HepG2 (cell line): ENCODE data around the gene ZCCHC8. TPM values are rescaled to one million over a fixed set of nuclear protein-coding genes. Genes with fewer than 3 reads are reported as not detected.
A peak's percentile ranks its signal among the peaks of the same experiment; 100 is the strongest.

Experiments
- AHR ChIP-seq: IDR thresholded peaks from 2 replicates; pipeline ENCODE4 v1.6.1; 2018; ENCODE audit warnings: missing genetic modification reagents, missing compliant biosample characterization
- CEBPB ChIP-seq: IDR thresholded peaks from 2 replicates; pipeline ENCODE4 v1.6.1; 2011; ENCODE audit warnings: low read depth, low read length, improper control_type of control experiment, borderline replicate concordance
- ELF3 ChIP-seq: IDR thresholded peaks from 2 replicates; pipeline ENCODE4 v1.6.1; 2016; ENCODE audit warnings: missing genetic modification reagents, missing compliant biosample characterization
- GATAD2A ChIP-seq: IDR thresholded peaks from 2 replicates; pipeline ENCODE4 v1.6.1; 2016
- HDAC6 ChIP-seq: fragments of 200-600 bp; sonication (generic); IDR thresholded peaks from 2 replicates; pipeline ENCODE4 v1.7.0; 2017; ENCODE audit warnings: mild to moderate bottlenecking, antibody characterized with exemption, low read length, low read depth
- HOXA5 ChIP-seq: sonication (generic); formaldehyde crosslinking; IDR thresholded peaks from 2 replicates; pipeline ENCODE4 v1.4.0; 2020; ENCODE audit warnings: missing genetic modification reagents
- KAT2B ChIP-seq: fragments of 150-350 bp; IDR thresholded peaks from 2 replicates; pipeline ENCODE4 v1.6.1; 2014; ENCODE audit warnings: low read depth, low read length, borderline replicate concordance
- KLF6 ChIP-seq: IDR thresholded peaks from 2 replicates; pipeline ENCODE4 v1.8.0; 2016; ENCODE audit warnings: missing biosample characterization, missing genetic modification reagents
- PAX8 ChIP-seq: sonication (generic); formaldehyde crosslinking; IDR thresholded peaks from 2 replicates; pipeline ENCODE4 v1.8.0; 2022; ENCODE audit warnings: mild to moderate bottlenecking, missing genetic modification reagents, borderline replicate concordance
- PLRG1 ChIP-seq: fragments of 450-650 bp; conservative IDR thresholded peaks from 2 replicates; pipeline ENCODE4 v1.6.1; 2016
- SALL1 ChIP-seq: sonication (generic); formaldehyde crosslinking; IDR thresholded peaks from 2 replicates; pipeline ENCODE4 v1.8.0; 2022; ENCODE audit warnings: mild to moderate bottlenecking, missing genetic modification reagents
- SIN3A ChIP-seq: IDR thresholded peaks from 2 replicates; pipeline ENCODE4 v1.6.1; 2011; ENCODE audit warnings: low read depth, mild to moderate bottlenecking, control low read depth, low read length, borderline replicate concordance
- SMYD3 ChIP-seq: sonication (generic); formaldehyde crosslinking; IDR thresholded peaks from 2 replicates; pipeline ENCODE4 v1.8.1; 2023; ENCODE audit warnings: mild to moderate bottlenecking, missing genetic modification reagents
- SRF ChIP-seq: IDR thresholded peaks from 2 replicates; pipeline ENCODE4 v1.6.1; 2011; ENCODE audit warnings: mild to moderate bottlenecking, low read depth, low read length, moderate library complexity
- TBX2 ChIP-seq: sonication (generic); formaldehyde crosslinking; IDR thresholded peaks from 2 replicates; pipeline ENCODE4 v1.5.0; 2020; ENCODE audit warnings: missing genetic modification reagents, mild to moderate bottlenecking, borderline replicate concordance
- ZKSCAN1 ChIP-seq: fragments of 150-350 bp; IDR thresholded peaks from 2 replicates; pipeline ENCODE4 v1.6.1; 2014; ENCODE audit warnings: low read length
- ZNF20 ChIP-seq: sonication (generic); formaldehyde crosslinking; IDR thresholded peaks from 2 replicates; pipeline ENCODE4 v1.4.0; 2020; ENCODE audit warnings: mild to moderate bottlenecking, moderate library complexity, missing genetic modification reagents
- ZNF329 ChIP-seq: sonication (generic); formaldehyde crosslinking; IDR thresholded peaks from 2 replicates; pipeline ENCODE4 v1.9.0; 2021; ENCODE audit warnings: low read depth, mild to moderate bottlenecking, missing genetic modification reagents
- ZNF44 ChIP-seq: sonication (generic); formaldehyde crosslinking; IDR thresholded peaks from 2 replicates; pipeline ENCODE4 v1.5.1; 2020; ENCODE audit warnings: mild to moderate bottlenecking, missing genetic modification reagents
- ZNF549 ChIP-seq: sonication (generic); formaldehyde crosslinking; IDR thresholded peaks from 2 replicates; pipeline ENCODE4 v1.5.0; 2020; ENCODE audit warnings: missing genetic modification reagents
- ZNF782 ChIP-seq: sonication (generic); formaldehyde crosslinking; IDR thresholded peaks from 2 replicates; pipeline ENCODE4 v1.4.0; 2020; ENCODE audit warnings: missing genetic modification reagents, mild to moderate bottlenecking, borderline replicate concordance
- ZNF841 ChIP-seq: sonication (generic); formaldehyde crosslinking; IDR thresholded peaks from 2 replicates; pipeline ENCODE4 v1.8.1; 2023; ENCODE audit warnings: missing genetic modification reagents, borderline replicate concordance
- ZSCAN22 ChIP-seq: sonication (generic); formaldehyde crosslinking; IDR thresholded peaks from 2 replicates; pipeline ENCODE4 v1.4.0; 2020; ENCODE audit warnings: mild to moderate bottlenecking, missing genetic modification reagents
- polyA plus RNA-seq, 8 experiments: library from polyadenylated mRNA; depleted of rRNA in 3 of 8; stranded (reverse) in 7 of 8; unstranded in 1 of 8; fragments of >200 nt; fragmentation: Illumina TruSeq in 4 of 8; extraction: Trizol in 4 of 8; gene quantifications; 2 replicates each; pipeline versions ENCODE4 v1.2.1 to v1.2.3, GENCODE V29; 2011 to 2016; ENCODE audit warnings: low read depth in 4 of 8, missing spikeins in 1 of 8, mixed read lengths in 1 of 8; ENCODE audit not compliant: insufficient read depth in 1 of 8
- total RNA-seq, 5 experiments: library from RNA; depleted of rRNA; stranded (reverse); fragments of >200 nt; fragmentation: Illumina TruSeq; extraction: Trizol; gene quantifications; 2 replicates each; pipeline ENCODE4 v1.2.3, GENCODE V29; 2016; ENCODE audit warnings: low read depth in 1 of 5
- TF ChIP-seq, protein P1 (sequence below): sonication (generic); formaldehyde crosslinking; IDR thresholded peaks from 2 replicates; pipeline ENCODE4 v1.5.0; 2020; ENCODE audit warnings: missing genetic modification reagents
- TF ChIP-seq, protein P2 (sequence below): sonication (generic); formaldehyde crosslinking; IDR thresholded peaks from 2 replicates; pipeline ENCODE4 v1.8.0; 2022; ENCODE audit warnings: missing genetic modification reagents, mild to moderate bottlenecking, moderate library complexity, borderline replicate concordance
- TF ChIP-seq, protein P3 (sequence below): sonication (generic); formaldehyde crosslinking; IDR thresholded peaks from 2 replicates; pipeline ENCODE4 v1.4.0; 2020; ENCODE audit warnings: mild to moderate bottlenecking, low read depth, missing genetic modification reagents

The ZCCHC8 gene
- total and polyA plus RNA-seq, 2 of the 13 experiments (the other 11 are each of a cell fraction or from before 2014, with no cell fraction given), result 18.6 to 20.9 TPM

DNA sequence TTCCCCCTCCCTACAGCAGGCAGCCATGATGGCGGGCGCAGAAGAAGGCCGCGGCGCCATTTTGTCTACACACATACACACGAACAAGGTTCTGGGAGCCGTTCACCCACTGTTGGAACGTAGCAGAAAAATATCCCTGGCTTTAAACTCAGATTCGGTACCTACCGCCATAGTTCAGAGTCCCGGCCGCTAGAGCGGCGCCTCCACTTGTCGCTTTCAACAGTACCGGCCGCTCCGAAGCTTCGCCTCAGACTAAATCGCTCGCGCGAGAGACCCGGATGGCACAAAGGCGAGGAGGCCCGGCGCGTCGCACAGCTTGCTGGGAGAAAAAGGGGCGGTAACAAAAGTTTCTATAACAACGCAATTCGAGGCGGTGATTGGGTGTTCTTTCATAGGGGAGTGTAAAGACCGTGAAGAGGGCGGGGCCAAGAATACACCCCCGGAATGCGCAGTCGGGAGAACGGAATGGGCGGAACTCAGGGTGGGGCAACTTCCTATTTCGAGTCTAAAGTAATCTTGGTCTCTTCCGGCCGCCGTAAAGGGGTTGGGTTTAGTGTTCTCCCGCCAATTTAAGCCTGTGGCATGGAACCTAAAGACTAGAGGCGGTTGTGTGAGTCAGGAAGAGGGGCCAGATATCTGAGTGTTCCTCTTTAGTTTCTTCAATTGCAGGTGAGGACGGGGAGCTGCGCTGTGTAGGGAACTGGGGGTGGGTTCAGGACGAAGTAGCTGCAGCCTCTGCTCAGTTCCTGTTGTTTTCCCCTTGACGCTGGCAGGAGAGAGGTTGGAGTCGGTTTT, 26.1 kb upstream of the ZCCHC8 start, which contains the start of the genes KNTC1 and RSRC2 (continued):
- peak; percentile 34; the same call in 1 of the 2 replicates for TF ChIP-seq CEBPB
- no peak for TF ChIP-seq ZSCAN22
- peak; percentile 98 for TF ChIP-seq SIN3A
- no peak for TF ChIP-seq KAT2B
- peak; percentile 68 for TF ChIP-seq ELF3
- TF ChIP-seq ZNF549 (CRISPR knock-in tag), result no peak
- TF ChIP-seq PAX8 (CRISPR knock-in tag), result no peak
- no peak for TF ChIP-seq HDAC6
- TF ChIP-seq AHR (CRISPR knock-in tag), result no peak
- TF ChIP-seq, protein P1, sequence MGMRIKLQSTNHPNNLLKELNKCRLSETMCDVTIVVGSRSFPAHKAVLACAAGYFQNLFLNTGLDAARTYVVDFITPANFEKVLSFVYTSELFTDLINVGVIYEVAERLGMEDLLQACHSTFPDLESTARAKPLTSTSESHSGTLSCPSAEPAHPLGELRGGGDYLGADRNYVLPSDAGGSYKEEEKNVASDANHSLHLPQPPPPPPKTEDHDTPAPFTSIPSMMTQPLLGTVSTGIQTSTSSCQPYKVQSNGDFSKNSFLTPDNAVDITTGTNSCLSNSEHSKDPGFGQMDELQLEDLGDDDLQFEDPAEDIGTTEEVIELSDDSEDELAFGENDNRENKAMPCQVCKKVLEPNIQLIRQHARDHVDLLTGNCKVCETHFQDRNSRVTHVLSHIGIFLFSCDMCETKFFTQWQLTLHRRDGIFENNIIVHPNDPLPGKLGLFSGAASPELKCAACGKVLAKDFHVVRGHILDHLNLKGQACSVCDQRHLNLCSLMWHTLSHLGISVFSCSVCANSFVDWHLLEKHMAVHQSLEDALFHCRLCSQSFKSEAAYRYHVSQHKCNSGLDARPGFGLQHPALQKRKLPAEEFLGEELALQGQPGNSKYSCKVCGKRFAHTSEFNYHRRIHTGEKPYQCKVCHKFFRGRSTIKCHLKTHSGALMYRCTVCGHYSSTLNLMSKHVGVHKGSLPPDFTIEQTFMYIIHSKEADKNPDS, result no peak
- 0 out of 2 replicates have a peak, but pooled peaks have one; percentile 6 for TF ChIP-seq ZKSCAN1
- TF ChIP-seq GATAD2A (CRISPR knock-in tag), result peak; percentile 34; the same call in 1 of the 2 replicates
- TF ChIP-seq, protein P2, sequence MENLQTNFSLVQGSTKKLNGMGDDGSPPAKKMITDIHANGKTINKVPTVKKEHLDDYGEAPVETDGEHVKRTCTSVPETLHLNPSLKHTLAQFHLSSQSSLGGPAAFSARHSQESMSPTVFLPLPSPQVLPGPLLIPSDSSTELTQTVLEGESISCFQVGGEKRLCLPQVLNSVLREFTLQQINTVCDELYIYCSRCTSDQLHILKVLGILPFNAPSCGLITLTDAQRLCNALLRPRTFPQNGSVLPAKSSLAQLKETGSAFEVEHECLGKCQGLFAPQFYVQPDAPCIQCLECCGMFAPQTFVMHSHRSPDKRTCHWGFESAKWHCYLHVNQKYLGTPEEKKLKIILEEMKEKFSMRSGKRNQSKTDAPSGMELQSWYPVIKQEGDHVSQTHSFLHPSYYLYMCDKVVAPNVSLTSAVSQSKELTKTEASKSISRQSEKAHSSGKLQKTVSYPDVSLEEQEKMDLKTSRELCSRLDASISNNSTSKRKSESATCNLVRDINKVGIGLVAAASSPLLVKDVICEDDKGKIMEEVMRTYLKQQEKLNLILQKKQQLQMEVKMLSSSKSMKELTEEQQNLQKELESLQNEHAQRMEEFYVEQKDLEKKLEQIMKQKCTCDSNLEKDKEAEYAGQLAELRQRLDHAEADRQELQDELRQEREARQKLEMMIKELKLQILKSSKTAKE (CRISPR knock-in tag), result no peak; the same call in 1 of the 2 replicates
- no peak for TF ChIP-seq PLRG1
- TF ChIP-seq SALL1, result peak; percentile 77
- TF ChIP-seq, protein P3, sequence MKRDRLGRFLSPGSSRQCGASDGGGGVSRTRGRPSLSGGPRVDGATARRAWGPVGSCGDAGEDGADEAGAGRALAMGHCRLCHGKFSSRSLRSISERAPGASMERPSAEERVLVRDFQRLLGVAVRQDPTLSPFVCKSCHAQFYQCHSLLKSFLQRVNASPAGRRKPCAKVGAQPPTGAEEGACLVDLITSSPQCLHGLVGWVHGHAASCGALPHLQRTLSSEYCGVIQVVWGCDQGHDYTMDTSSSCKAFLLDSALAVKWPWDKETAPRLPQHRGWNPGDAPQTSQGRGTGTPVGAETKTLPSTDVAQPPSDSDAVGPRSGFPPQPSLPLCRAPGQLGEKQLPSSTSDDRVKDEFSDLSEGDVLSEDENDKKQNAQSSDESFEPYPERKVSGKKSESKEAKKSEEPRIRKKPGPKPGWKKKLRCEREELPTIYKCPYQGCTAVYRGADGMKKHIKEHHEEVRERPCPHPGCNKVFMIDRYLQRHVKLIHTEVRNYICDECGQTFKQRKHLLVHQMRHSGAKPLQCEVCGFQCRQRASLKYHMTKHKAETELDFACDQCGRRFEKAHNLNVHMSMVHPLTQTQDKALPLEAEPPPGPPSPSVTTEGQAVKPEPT (CRISPR knock-in tag), result no peak
- TF ChIP-seq HOXA5 (CRISPR knock-in tag), result peak; percentile 23
- peak; percentile 20; the same call in 1 of the 2 replicates for TF ChIP-seq SMYD3
- TF ChIP-seq ZNF20, result no peak
- peak; percentile 37; the same call in 1 of the 2 replicates for TF ChIP-seq KLF6 (CRISPR knock-in tag)
- no peak for TF ChIP-seq ZNF44 (CRISPR knock-in tag)
- no peak for TF ChIP-seq ZNF841 (CRISPR knock-in tag)
- TF ChIP-seq TBX2 (CRISPR knock-in tag), result 0 out of 2 replicates have a peak, but pooled peaks have one; percentile 35
- no peak for TF ChIP-seq ZNF782 (CRISPR knock-in tag)
- peak; percentile 43; the same call in 1 of the 2 replicates for TF ChIP-seq ZNF329 (CRISPR knock-in tag)
- no peak for TF ChIP-seq SRF
